DOHH2 (cell line): ENCODE measurements around the gene NAIF1.

Source experiments
- H3F3A ChIP-seq: fragments of 200-600 bp; sonication (generic), shearing (Covaris generic); 2 replicates; pipeline ENCODE4 v1.6.0; 2016; ENCODE audit warnings: antibody characterized with exemption, mild to moderate bottlenecking; ENCODE audit not compliant: control insufficient read depth, insufficient read depth
- H3K27ac ChIP-seq: fragments of 200-600 bp; sonication (generic); 2 replicates; pipeline ENCODE4 v1.5.1; 2014; ENCODE audit warnings: low read depth, mild to moderate bottlenecking, low read length, moderate library complexity
- H3K27me3 ChIP-seq: fragments of 200-600 bp; sonication (generic); 2 replicates; pipeline ENCODE4 v1.6.1; 2014; ENCODE audit warnings: mild to moderate bottlenecking, low read length, mixed read lengths; ENCODE audit not compliant: control insufficient read depth
- H3K36me3 ChIP-seq: fragments of 200-600 bp; sonication (generic); 2 replicates; pipeline ENCODE4 v1.6.1; 2014; ENCODE audit warnings: mild to moderate bottlenecking, low read length, moderate library complexity, mixed read lengths; ENCODE audit not compliant: control insufficient read depth
- H3K4me1 ChIP-seq: fragments of 200-600 bp; sonication (generic); 2 replicates; pipeline ENCODE4 v1.6.1; 2014; ENCODE audit warnings: mild to moderate bottlenecking, low read length, mixed read lengths; ENCODE audit not compliant: control insufficient read depth
- H3K4me2 ChIP-seq: fragments of 200-600 bp; sonication (generic); 2 replicates; pipeline ENCODE4 v1.6.0; 2014; ENCODE audit warnings: mild to moderate bottlenecking, low read length, moderate library complexity
- H3K4me3 ChIP-seq: fragments of 200-600 bp; sonication (generic); 2 replicates; pipeline ENCODE4 v1.5.1; 2014; ENCODE audit warnings: mild to moderate bottlenecking, low read length, mixed read lengths
- H3K79me2 ChIP-seq: fragments of 200-600 bp; sonication (generic); 2 replicates; pipeline ENCODE4 v1.6.1; 2014; ENCODE audit warnings: mild to moderate bottlenecking, low read length, mixed read lengths; ENCODE audit not compliant: control insufficient read depth
- H3K9me2 ChIP-seq: fragments of 200-600 bp; sonication (generic); replicated peaks from 2 replicates; pipeline ENCODE4 v1.6.1; 2014; ENCODE audit warnings: mild to moderate bottlenecking, low read length, mixed read lengths; ENCODE audit not compliant: control insufficient read depth
- H3K9me3 ChIP-seq: fragments of 200-600 bp; sonication (generic); 2 replicates; pipeline ENCODE4 v1.6.1; 2014; ENCODE audit warnings: antibody characterized with exemption, low read length, mixed read lengths; ENCODE audit not compliant: control insufficient read depth, insufficient read depth
- H4K20me1 ChIP-seq: fragments of 200-600 bp; sonication (generic); 2 replicates; pipeline ENCODE4 v1.6.0; 2014; ENCODE audit warnings: low read depth, mild to moderate bottlenecking, antibody characterized with exemption, low read length, moderate library complexity; ENCODE audit not compliant: control insufficient read depth, insufficient read depth
- CTCF ChIP-seq: fragments of 200-600 bp; sonication (generic); IDR thresholded peaks from one replicate; pipeline ENCODE4 v1.5.1; 2014; ENCODE audit warnings: antibody characterized with exemption, mild to moderate bottlenecking, low read depth, low read length; ENCODE audit not compliant: poor library complexity, severe bottlenecking
- EZH2phosphoT487 ChIP-seq: fragments of 200-600 bp; sonication (generic); IDR thresholded peaks from 2 replicates; pipeline ENCODE4 v1.6.1; 2017; ENCODE audit warnings: borderline replicate concordance, mild to moderate bottlenecking, antibody characterized with exemption, low read length, moderate library complexity, mixed read lengths

The NAIF1 gene

DNA sequence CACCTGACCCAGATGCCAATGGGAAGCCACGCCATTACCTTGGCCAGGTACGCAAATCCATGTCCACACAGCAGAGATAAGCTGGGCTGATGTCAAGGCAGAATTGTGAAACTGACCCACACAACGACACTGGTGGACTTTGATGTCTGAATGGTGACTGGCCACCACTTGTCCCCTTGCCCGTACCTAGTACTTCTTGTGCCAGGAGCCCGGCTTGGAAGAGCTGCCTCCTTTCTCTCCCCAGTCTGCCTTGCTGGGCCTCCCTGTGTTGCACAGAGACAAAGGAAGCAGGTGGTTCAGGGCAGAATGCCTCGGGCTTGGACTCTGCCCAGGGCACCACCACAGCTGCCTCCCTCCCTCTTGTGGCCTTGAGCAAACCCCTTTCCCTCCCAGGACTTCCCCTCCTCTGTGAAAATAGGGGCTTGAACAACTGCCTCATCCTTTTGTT, 37.1 kb upstream of the NAIF1 start:
- Histone ChIP-seq H3K9me3 (no peaks in the 10 kb centered on the region), H3K4me3 (no peak overlapping the region), H3K36me3 (peaks cover 62% of the 10 kb centered on the region), H3K9me2 (no peaks in the 10 kb centered on the region), H3K4me1 (no peaks in the 10 kb centered on the region), H3K4me2 (no peak overlapping the region), H3K27ac (no peak overlapping the region), H3F3A (0 out of 2 replicates have a peak, but pooled peaks cover 3% of the 10 kb centered on the region), H3K27me3 (no peaks in the 10 kb centered on the region), H3K79me2 (no peaks in the 10 kb centered on the region; the same call in 1 of the 2 replicates), H4K20me1 (no peaks in the 10 kb centered on the region)
- TF ChIP-seq CTCF (no peak), EZH2phosphoT487 (no peak)

DNA sequence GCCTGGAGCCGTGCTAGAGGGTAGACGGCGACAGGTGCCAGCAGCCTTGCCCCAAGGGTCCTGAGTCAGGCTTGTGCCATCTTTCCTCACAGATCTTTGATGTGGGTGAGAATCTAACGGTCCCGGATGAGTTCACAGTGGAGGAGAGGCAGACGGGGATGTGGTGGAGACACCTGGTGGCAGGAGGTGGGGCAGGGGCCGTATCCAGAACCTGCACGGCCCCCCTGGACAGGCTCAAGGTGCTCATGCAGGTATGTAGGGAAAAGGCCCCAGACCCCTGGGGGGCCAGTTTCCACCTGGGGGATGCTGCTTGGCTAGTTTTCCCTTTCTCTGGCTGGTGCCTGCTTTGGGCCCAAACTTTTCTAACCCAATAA, 36.5 kb upstream of the NAIF1 start:
- no peaks in the 10 kb centered on the region for H4K20me1 ChIP-seq
- H3K27ac ChIP-seq: no peak overlapping the region
- H3K4me1 ChIP-seq: no peaks in the 10 kb centered on the region
- TF ChIP-seq CTCF (peak; percentile 34), EZH2phosphoT487 (no peak)
- H3K9me2 ChIP-seq: no peaks in the 10 kb centered on the region
- H3F3A ChIP-seq: 0 out of 2 replicates have a peak, but pooled peaks cover 3% of the 10 kb centered on the region
- H3K36me3 ChIP-seq: peaks cover 56% of the 10 kb centered on the region
- H3K79me2 ChIP-seq: peaks cover 4% of the 10 kb centered on the region
- no peaks in the 10 kb centered on the region for H3K27me3 ChIP-seq
- no peak overlapping the region for H3K4me3 ChIP-seq
- H3K9me3 ChIP-seq: no peaks in the 10 kb centered on the region
- no peak overlapping the region for H3K4me2 ChIP-seq

DNA sequence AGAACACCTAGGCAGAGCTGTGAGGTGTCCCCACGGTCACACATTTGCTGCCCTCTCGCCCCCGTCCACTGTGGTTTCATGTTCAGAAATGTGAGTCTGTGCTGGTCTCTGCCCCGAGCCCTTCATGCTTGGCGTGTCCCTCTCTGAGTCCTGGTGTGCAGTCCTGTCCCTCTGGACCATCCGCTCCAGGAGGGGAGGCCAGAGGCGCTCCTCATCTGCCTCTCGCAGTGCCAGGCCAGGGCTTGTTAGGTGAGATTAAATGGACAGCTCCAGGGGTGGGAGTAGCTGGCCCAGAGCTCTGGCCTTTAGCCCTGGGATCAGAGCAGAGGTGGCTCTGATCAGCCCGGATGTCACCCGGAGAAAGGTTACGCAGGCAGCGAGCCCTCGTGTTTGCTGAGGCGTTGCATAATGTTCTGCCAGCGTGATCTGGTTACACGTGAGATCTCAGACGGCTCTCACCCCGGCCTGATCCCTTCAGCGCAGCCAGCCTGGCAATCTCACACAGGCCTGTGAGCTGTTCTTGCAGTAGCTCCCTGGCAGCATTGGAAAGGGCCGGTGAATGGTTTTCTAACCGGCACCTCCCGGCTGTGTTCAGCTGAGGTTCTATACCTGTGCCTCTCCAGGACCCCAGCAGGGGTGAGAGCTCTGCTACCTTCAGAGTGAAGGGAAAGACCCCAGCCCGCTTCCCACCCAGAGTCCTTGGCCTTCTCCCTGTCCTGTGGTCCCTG, 35.9 kb upstream of the NAIF1 start:
- Histone ChIP-seq H3K4me2 (no peak overlapping the region), H3F3A (no peaks in the 10 kb centered on the region), H4K20me1 (no peaks in the 10 kb centered on the region), H3K4me1 (no peaks in the 10 kb centered on the region), H3K9me2 (no peaks in the 10 kb centered on the region), H3K27ac (no peak overlapping the region), H3K36me3 (peaks cover 52% of the 10 kb centered on the region), H3K4me3 (no peak overlapping the region), H3K79me2 (peaks cover 8% of the 10 kb centered on the region), H3K27me3 (no peaks in the 10 kb centered on the region), H3K9me3 (no peaks in the 10 kb centered on the region)
- TF ChIP-seq CTCF (no peak), EZH2phosphoT487 (no peak)
